Panc1 (cell line): ENCODE data around the gene COPZ2.

Experiments
- POLR2AphosphoS5 ChIP-seq: IDR thresholded peaks from 2 replicates; pipeline ENCODE4 v1.6.1; 2012; ENCODE audit warnings: mild to moderate bottlenecking, low read depth, low read length, moderate library complexity
- SIN3A ChIP-seq: IDR thresholded peaks from 2 replicates; pipeline ENCODE4 v1.6.1; 2012; ENCODE audit warnings: low read depth, mild to moderate bottlenecking, low read length, moderate library complexity, borderline replicate concordance; ENCODE audit not compliant: insufficient read depth
- TCF7L2 ChIP-seq: IDR thresholded peaks from 2 replicates; pipeline ENCODE4 v1.6.1; 2011; ENCODE audit warnings: mild to moderate bottlenecking, low read depth, low read length, inconsistent platforms
- TF ChIP-seq, protein P1 (sequence below): fragments of 450-650 bp; IDR thresholded peaks from 2 replicates; pipeline ENCODE4 v1.5.1; 2017; ENCODE audit warnings: mild to moderate bottlenecking

DNA sequence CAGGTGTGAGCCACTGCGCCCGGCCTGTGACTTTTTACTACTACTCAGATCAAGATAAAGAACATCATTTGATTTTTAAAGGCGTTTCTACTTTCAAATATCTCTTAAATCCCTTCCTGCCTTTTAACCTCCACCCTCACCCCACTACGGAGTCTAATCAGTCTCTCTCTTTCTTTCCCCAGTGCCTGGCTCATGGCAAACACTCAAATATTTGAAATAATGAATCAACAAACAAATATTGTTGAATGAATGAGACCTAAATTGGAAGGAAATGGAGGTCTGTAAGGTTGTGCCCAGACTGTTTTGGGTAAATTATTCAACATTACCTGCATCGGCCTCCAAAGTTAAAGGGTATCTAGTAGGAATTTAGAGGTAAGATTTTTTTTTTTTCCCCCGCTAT is 14.7 kb downstream of the COPZ2 start:
- TF ChIP-seq, protein P1, sequence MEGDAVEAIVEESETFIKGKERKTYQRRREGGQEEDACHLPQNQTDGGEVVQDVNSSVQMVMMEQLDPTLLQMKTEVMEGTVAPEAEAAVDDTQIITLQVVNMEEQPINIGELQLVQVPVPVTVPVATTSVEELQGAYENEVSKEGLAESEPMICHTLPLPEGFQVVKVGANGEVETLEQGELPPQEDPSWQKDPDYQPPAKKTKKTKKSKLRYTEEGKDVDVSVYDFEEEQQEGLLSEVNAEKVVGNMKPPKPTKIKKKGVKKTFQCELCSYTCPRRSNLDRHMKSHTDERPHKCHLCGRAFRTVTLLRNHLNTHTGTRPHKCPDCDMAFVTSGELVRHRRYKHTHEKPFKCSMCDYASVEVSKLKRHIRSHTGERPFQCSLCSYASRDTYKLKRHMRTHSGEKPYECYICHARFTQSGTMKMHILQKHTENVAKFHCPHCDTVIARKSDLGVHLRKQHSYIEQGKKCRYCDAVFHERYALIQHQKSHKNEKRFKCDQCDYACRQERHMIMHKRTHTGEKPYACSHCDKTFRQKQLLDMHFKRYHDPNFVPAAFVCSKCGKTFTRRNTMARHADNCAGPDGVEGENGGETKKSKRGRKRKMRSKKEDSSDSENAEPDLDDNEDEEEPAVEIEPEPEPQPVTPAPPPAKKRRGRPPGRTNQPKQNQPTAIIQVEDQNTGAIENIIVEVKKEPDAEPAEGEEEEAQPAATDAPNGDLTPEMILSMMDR = no peak
- TF ChIP-seq POLR2AphosphoS5 (no peak), TCF7L2 (no peak), SIN3A (no peak)
